Measurements from ENCODE around the gene C1QTNF6. TPM values are rescaled to one million over a fixed set of nuclear protein-coding genes. Genes with fewer than 3 reads are reported as not detected.

The C1QTNF6 gene
- polyA plus RNA-seq, 2 donors, result 1.3 to 4.9 TPM

DNA sequence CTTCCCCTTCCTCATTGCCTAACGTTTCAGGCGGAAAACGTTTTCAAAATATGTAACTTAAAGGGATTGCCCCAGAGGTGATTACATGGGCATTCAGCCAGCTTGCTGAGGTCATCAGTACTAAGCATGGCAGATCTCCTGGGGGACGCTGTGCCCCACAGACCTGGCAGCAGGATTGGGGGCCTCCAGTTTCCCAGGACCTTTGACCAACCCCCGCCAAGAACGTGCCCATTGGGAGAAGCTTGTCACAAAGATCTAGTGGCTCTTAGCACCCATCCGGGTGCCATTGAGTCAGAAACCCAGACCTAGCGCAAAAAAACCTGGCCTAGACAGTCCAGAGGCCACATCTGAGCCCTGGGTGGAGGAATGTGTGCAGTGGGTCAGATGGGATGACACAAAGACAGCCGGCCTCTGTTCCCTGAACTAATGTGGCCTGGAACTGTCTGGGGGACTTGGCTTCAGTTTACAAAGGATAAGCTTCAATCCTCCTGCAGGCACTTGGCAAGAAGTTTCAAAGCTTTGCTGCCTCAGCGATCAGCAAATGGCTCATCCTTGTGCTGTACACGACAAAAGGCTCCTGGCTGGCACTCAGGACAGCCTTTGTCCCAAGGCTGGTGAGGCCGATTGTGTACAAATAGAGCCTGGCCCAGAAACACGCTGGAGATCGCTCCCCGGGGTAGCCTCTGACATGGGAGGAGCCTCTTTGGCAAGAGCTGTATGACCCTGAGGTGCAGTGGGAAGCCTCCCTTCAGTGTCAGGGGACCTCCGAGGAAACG lies 9.5 kb downstream of the C1QTNF6 start:
- Histone ChIP-seq H3K27ac (ENCODE audit: low read depth in 2 of 2, low read length in 1 of 2) (no peak overlapping the region), H3K9me3 (ENCODE audit: control insufficient read depth in 2 of 2, insufficient read depth in 1 of 2, low read depth in 1 of 2, low read length in 1 of 2) (peaks cover 0 to 2% of the 10 kb centered on the region in 2 donors), H3K4me3 (ENCODE audit: low read depth in 1 of 2, low read length in 2 of 2) (no peak overlapping the region), H3K36me3 (ENCODE audit: control insufficient read depth in 2 of 2, insufficient read depth in 2 of 2, low read length in 1 of 2) (peaks cover 0 to 3% of the 10 kb centered on the region in 2 donors), H3K4me1 (ENCODE audit: control insufficient read depth in 2 of 2, insufficient read depth in 2 of 2, low read length in 1 of 2) (peaks cover 0 to 27% of the 10 kb centered on the region in 2 donors), H3K27me3 (ENCODE audit: control insufficient read depth in 1 of 2, insufficient read depth in 2 of 2, low read length in 2 of 2) (no peaks in the 10 kb centered on the region)
- WGBS, 2 donors, result 32 to 33% methylated on average over 17 of the region's 17 CpGs

DNA sequence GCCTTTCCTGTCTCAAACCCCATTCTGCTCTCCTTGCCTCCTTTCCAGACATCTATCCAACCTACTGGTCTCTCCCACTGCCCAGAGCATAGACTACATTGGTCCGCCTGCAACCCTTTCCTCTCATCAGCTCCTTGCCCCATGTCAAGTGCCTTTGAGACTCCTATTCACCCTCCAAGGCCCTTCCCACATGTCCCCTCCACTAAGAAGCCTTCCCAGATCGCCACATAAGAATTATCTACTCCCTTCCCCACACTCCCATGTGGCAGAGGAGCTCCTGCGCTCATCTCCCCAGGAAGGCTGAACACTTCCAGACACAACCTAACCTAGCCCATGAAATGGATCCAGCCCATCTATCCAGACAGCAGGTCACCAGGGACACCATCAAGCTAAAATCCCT lies 10.3 kb downstream of the C1QTNF6 start:
- H3K27me3 ChIP-seq (ENCODE audit: control insufficient read depth in 1 of 2, insufficient read depth in 2 of 2, low read length in 2 of 2), result no peaks in the 10 kb centered on the region
- H3K4me1 ChIP-seq (ENCODE audit: control insufficient read depth in 2 of 2, insufficient read depth in 2 of 2, low read length in 1 of 2), result peaks cover 0 to 27% of the 10 kb centered on the region in 2 donors
- H3K9me3 ChIP-seq (ENCODE audit: control insufficient read depth in 2 of 2, insufficient read depth in 1 of 2, low read depth in 1 of 2, low read length in 1 of 2), result peaks cover 0 to 2% of the 10 kb centered on the region in 2 donors
- WGBS, 2 donors, result 85 to 96% methylated on average over 3 of the region's 3 CpGs
- no peak overlapping the region for H3K4me3 ChIP-seq (ENCODE audit: low read depth in 1 of 2, low read length in 2 of 2)
- H3K36me3 ChIP-seq (ENCODE audit: control insufficient read depth in 2 of 2, insufficient read depth in 2 of 2, low read length in 1 of 2), result peaks cover 0 to 3% of the 10 kb centered on the region in 2 donors
- H3K27ac ChIP-seq (ENCODE audit: low read depth in 2 of 2, low read length in 1 of 2), result no peak overlapping the region

- WGBS, 2 donors, result 59 to 83% methylated on average over 5 of the region's 5 CpGs
- Histone ChIP-seq H3K27me3 (ENCODE audit: control insufficient read depth in 1 of 2, insufficient read depth in 2 of 2, low read length in 2 of 2) (no peaks in the 10 kb centered on the region), H3K9me3 (ENCODE audit: control insufficient read depth in 2 of 2, insufficient read depth in 1 of 2, low read depth in 1 of 2, low read length in 1 of 2) (peaks cover 0 to 2% of the 10 kb centered on the region in 2 donors), H3K36me3 (ENCODE audit: control insufficient read depth in 2 of 2, insufficient read depth in 2 of 2, low read length in 1 of 2) (peaks cover 0 to 3% of the 10 kb centered on the region in 2 donors), H3K4me1 (ENCODE audit: control insufficient read depth in 2 of 2, insufficient read depth in 2 of 2, low read length in 1 of 2) (peaks cover 0 to 27% of the 10 kb centered on the region in 2 donors), H3K4me3 (ENCODE audit: low read depth in 1 of 2, low read length in 2 of 2) (no peak overlapping the region), H3K27ac (ENCODE audit: low read depth in 2 of 2, low read length in 1 of 2) (no peak overlapping the region)
Observed at GRCh38 chr22:37177221-37177620, 10.8 kb downstream of the C1QTNF6 start.

- H3K4me1 ChIP-seq (ENCODE audit: control insufficient read depth in 2 of 2, insufficient read depth in 2 of 2, low read length in 1 of 2), result peaks cover 0 to 27% of the 10 kb centered on the region in 2 donors
- H3K27ac ChIP-seq (ENCODE audit: low read depth in 2 of 2, low read length in 1 of 2), result no peak overlapping the region
- H3K9me3 ChIP-seq (ENCODE audit: control insufficient read depth in 2 of 2, insufficient read depth in 1 of 2, low read depth in 1 of 2, low read length in 1 of 2), result peaks cover 0 to 2% of the 10 kb centered on the region in 2 donors
- H3K27me3 ChIP-seq (ENCODE audit: control insufficient read depth in 1 of 2, insufficient read depth in 2 of 2, low read length in 2 of 2), result no peaks in the 10 kb centered on the region
- WGBS, 2 donors, result 23 to 32% methylated on average over 23 of the region's 23 CpGs
- peaks cover 0 to 3% of the 10 kb centered on the region in 2 donors for H3K36me3 ChIP-seq (ENCODE audit: control insufficient read depth in 2 of 2, insufficient read depth in 2 of 2, low read length in 1 of 2)
- H3K4me3 ChIP-seq (ENCODE audit: low read depth in 1 of 2, low read length in 2 of 2), result no peak overlapping the region
Observed at GRCh38 chr22:37176464-37177061, 11.5 kb downstream of the C1QTNF6 start.

- peaks cover 0 to 27% of the 10 kb centered on the region in 2 donors for H3K4me1 ChIP-seq (ENCODE audit: control insufficient read depth in 2 of 2, insufficient read depth in 2 of 2, low read length in 1 of 2)
- H3K27me3 ChIP-seq (ENCODE audit: control insufficient read depth in 1 of 2, insufficient read depth in 2 of 2, low read length in 2 of 2), result no peaks in the 10 kb centered on the region
- no peak overlapping the region for H3K27ac ChIP-seq (ENCODE audit: low read depth in 2 of 2, low read length in 1 of 2)
- peaks cover 0 to 2% of the 10 kb centered on the region in 2 donors for H3K9me3 ChIP-seq (ENCODE audit: control insufficient read depth in 2 of 2, insufficient read depth in 1 of 2, low read depth in 1 of 2, low read length in 1 of 2)
- 52 to 54% methylated on average over 18 of the region's 18 CpGs for WGBS, 2 donors
- H3K36me3 ChIP-seq (ENCODE audit: control insufficient read depth in 2 of 2, insufficient read depth in 2 of 2, low read length in 1 of 2), result peaks cover 0 to 3% of the 10 kb centered on the region in 2 donors
- H3K4me3 ChIP-seq (ENCODE audit: low read depth in 1 of 2, low read length in 2 of 2), result no peak overlapping the region
Observed at GRCh38 chr22:37175414-37176281, 12.4 kb downstream of the C1QTNF6 start.

GRCh38 chr22:37174964-37175363 lies 13.1 kb downstream of the C1QTNF6 start:
- Histone ChIP-seq H3K9me3 (ENCODE audit: control insufficient read depth in 2 of 2, insufficient read depth in 1 of 2, low read depth in 1 of 2, low read length in 1 of 2) (peaks cover 0 to 2% of the 10 kb centered on the region in 2 donors), H3K4me3 (ENCODE audit: low read depth in 1 of 2, low read length in 2 of 2) (no peak overlapping the region), H3K27me3 (ENCODE audit: control insufficient read depth in 1 of 2, insufficient read depth in 2 of 2, low read length in 2 of 2) (no peaks in the 10 kb centered on the region), H3K36me3 (ENCODE audit: control insufficient read depth in 2 of 2, insufficient read depth in 2 of 2, low read length in 1 of 2) (no peaks in the 10 kb centered on the region), H3K4me1 (ENCODE audit: control insufficient read depth in 2 of 2, insufficient read depth in 2 of 2, low read length in 1 of 2) (peaks cover 0 to 27% of the 10 kb centered on the region in 2 donors), H3K27ac (ENCODE audit: low read depth in 2 of 2, low read length in 1 of 2) (no peak overlapping the region)
- 88 to 92% methylated on average over 9 of the region's 9 CpGs for WGBS, 2 donors

GRCh38 chr22:37173709-37174108 lies 14.3 kb downstream of the C1QTNF6 start:
- Histone ChIP-seq H3K4me3 (ENCODE audit: low read depth in 1 of 2, low read length in 2 of 2) (no peak overlapping the region), H3K27ac (ENCODE audit: low read depth in 2 of 2, low read length in 1 of 2) (no peak overlapping the region), H3K27me3 (ENCODE audit: control insufficient read depth in 1 of 2, insufficient read depth in 2 of 2, low read length in 2 of 2) (no peaks in the 10 kb centered on the region), H3K9me3 (ENCODE audit: control insufficient read depth in 2 of 2, insufficient read depth in 1 of 2, low read depth in 1 of 2, low read length in 1 of 2) (peaks cover 0 to 2% of the 10 kb centered on the region in 2 donors), H3K4me1 (ENCODE audit: control insufficient read depth in 2 of 2, insufficient read depth in 2 of 2, low read length in 1 of 2) (peaks cover 0 to 23% of the 10 kb centered on the region in 2 donors), H3K36me3 (ENCODE audit: control insufficient read depth in 2 of 2, insufficient read depth in 2 of 2, low read length in 1 of 2) (no peaks in the 10 kb centered on the region)
- 67 to 82% methylated on average over 6 of the region's 6 CpGs for WGBS, 2 donors

GRCh38 chr22:37172266-37173245 lies 15.5 kb downstream of the C1QTNF6 start:
- H3K36me3 ChIP-seq (ENCODE audit: control insufficient read depth in 2 of 2, insufficient read depth in 2 of 2, low read length in 1 of 2), result no peaks in the 10 kb centered on the region
- peaks cover 0 to 14% of the 10 kb centered on the region in 2 donors for H3K4me1 ChIP-seq (ENCODE audit: control insufficient read depth in 2 of 2, insufficient read depth in 2 of 2, low read length in 1 of 2)
- H3K9me3 ChIP-seq (ENCODE audit: control insufficient read depth in 2 of 2, insufficient read depth in 1 of 2, low read depth in 1 of 2, low read length in 1 of 2), result peaks cover 0 to 2% of the 10 kb centered on the region in 2 donors
- 88% methylated on average over 14 of the region's 14 CpGs for WGBS, 2 donors
- no peak overlapping the region for H3K4me3 ChIP-seq (ENCODE audit: low read depth in 1 of 2, low read length in 2 of 2)
- H3K27me3 ChIP-seq (ENCODE audit: control insufficient read depth in 1 of 2, insufficient read depth in 2 of 2, low read length in 2 of 2), result no peaks in the 10 kb centered on the region
- no peak overlapping the region for H3K27ac ChIP-seq (ENCODE audit: low read depth in 2 of 2, low read length in 1 of 2)
